ENCODE measurements around the gene TBPL2.
"Not testable (repeated sequence)": the region's sequence is repeated elsewhere in the genome, so short reads cannot be mapped to it uniquely, and the experiment has no call there.

TBPL2 gene

DNA sequence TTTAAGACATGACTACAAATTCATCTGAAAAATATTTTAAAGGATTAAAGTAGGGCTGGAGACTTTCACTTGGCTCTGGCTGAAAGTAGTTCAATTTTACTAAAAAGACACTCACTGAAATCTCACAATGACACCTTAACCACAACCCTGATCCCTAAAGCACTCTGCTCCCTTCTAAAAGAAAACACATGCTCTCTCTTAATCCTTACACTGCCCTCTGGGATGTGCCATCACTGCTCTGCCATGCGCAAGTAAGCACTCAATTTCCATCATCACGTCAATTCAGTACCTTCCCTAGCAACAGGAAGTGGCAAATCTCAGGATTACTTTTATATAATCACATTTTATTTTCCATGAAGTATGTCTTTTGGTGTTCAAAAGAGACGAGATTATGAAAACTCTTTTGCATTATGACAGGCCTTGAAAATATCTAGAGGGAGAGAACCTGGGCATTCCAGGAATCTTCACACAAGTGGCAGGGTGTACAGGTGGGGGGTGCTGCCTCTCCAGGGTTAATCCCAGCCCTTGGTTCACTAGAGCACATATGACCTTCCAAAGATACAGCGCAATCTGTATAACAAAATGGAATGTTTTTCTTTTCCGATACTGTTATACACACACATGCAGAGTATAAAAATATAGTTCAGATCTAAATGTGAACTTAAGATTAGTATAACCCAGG is 36.1 kb downstream of the TBPL2 start:
- no peak for DNase-seq (ENCODE audit: low read depth in 3 of 3, low spot score in 1 of 3)

DNA sequence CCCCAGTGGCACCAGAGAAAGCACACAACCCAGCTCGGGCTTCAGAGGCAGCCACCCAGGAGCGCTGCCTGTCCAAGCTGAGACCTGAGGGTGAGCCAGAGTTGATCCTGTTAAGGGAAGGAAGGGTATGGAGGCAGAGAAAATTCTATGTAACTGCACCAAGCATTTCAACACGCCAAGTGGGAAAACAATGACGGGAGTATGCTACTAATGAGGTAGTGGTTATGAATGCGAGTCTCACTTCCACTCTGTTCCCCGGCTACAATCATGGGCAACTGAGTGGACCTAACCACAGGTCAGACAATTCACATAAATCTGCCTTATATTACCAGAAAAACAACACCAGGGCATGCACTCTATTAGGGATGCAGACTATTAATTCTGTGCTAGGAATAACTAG is 38.7 kb downstream of the TBPL2 start:
- no peak for DNase-seq (ENCODE audit: low read depth in 3 of 3, low spot score in 1 of 3)

DNA sequence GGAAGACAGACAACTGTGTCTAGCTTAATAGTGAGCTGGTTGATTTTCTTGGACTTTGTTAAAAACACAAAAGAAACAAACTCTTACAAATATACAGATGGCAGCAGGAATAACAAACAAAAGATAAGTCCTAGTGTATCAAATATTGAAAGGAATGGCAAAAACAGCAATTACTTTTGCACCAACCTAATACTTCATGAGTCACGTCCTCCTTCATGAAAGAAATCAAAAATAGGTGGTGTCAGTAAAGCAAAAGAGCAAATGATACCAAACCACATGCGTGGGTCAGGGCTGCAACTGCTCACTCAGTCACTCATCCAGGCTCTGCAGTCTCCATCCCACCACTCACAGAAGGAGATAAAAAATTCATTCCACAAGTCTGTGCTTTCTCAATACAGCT is 40.6 kb downstream of the TBPL2 start:
- no peak for DNase-seq (ENCODE audit: low read depth in 3 of 3, low spot score in 1 of 3)

DNA sequence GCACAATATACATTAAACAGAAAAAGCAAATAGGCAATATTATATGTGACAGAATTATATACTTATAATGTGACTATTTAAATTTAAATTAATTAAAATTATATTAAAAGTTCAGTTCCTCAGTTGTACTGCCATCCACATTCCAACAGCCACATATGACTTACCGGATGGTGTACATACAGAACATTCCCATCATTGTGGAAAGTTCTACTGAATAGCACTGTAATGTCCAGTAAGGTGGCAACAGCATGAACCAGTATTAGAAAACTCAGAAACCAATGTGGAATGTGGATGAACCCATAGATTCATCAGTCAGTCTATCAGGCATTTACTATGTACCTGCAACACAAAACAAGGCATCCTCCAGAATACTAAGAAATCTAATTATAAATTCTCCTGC is 41.2 kb downstream of the TBPL2 start:
- DNase-seq (ENCODE audit: low read depth in 3 of 3, low spot score in 1 of 3), result no peak

DNA sequence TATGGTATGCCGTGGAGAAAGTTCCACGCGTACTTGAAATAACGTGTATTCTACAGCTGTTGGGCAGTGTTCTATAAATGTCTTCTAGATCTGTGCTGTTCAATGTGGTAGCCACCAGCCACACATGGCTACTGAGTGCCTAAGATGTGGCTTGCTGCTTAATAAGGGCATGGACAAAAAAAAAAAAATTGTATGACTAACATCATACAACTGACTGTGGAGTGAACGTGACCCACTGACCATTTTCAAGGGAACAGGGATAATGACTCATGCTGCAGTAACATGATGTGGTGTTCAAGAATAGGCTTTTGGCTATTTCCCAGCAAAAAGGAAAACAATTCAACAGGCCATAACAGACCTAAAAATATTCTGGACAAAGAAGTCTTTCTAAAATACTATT is 41.7 kb downstream of the TBPL2 start:
- no peak for DNase-seq (ENCODE audit: low read depth in 3 of 3, low spot score in 1 of 3)

DNA sequence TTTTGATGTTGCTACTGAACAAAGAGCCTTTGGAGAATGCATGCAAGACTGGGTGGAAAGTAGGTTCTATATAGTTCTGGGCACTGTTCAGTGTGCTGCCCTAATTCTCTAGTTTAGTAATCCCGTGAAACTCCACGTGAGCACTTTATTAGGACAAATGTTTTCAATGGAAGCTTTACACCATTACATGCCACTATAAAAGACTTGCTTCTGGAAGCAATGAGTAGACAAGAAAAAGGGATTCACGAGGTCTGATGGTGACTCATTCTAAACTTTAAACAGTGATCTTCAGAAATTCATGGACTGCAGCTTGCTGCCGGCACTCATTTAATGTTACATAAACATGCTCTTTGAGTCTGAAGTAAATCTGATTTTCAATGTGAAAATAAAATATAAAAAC is 51.1 kb downstream of the TBPL2 start:
- no peak for DNase-seq (ENCODE audit: low read depth in 3 of 3, low spot score in 1 of 3)

DNA sequence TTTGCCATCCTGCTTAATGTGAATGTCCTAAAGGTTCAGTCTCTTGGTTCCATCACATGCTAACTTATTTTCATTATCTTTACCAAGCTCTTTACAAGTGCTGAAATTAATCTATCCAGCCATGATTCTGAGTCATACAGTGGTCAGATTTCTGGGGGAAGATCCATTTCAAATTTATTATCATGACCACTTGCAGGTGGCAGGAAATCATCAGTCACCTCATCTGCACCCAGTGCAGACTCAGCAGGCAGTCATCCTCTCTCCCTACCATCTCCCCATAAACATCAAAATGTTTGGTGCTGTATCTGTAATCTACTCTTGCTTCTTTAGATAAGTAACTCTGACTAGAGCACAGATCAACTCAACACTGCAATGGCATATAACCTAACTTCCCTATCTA is 52.3 kb downstream of the TBPL2 start:
- DNase-seq (ENCODE audit: low read depth in 3 of 3, low spot score in 1 of 3), result no peak

DNA sequence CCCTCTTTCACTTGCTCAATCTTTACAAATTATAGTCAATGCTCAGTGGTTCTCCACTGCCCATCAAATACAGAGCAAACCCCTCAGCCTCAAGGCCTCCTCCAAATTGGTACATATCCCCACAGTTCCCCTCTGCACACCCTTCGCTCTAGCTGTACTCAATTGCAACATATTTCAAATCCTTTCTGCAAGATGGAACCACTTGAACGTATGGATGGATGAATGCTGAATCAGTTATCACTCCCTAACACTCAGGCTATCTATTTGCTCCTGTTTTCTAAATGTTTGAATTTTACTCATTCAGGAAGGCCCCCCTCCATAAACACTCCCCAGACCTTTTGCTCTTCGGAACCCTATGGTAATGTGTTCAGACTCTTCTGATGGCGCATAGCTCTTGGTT is 53.3 kb downstream of the TBPL2 start:
- no peak for DNase-seq (ENCODE audit: low read depth in 3 of 3, low spot score in 1 of 3)

DNA sequence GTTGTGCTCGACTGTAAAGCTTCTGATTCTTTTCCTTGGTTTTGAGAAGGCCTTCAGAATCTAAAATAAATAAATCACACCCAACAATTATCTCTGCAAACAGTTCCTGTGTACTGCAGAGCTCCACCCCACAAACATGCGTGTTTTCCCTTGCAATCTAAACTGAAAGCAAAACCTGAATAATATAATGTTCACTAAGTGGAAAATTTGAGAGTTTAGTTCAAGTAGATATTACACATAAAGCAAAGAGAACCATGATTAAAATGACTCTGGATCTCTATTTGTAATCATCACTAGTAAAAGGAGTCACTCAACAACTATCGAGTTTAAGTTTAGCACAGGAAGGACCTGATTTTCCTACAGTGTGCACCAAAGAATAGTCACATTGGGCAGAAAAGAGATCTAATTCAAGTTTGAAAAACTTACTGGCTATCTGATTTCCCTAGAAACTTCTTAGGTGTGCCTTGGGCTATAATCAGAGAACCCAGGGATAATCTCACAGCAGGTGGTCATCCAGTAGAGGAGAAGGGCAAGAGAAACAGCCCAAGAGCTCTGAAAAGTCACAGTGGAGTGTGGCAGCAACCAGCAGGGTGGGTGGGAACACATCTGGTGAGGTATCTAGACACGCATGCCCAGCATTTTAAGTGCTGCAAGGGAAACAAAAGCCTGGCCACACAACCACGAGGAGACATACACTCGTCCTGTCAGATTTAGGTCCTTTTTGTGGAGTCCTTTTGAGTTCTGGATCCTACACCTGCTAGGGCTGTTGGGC is 54.2 kb downstream of the TBPL2 start:
- no peak for DNase-seq (ENCODE audit: low read depth in 3 of 3, low spot score in 1 of 3)

- DNase-seq (ENCODE audit: low read depth in 3 of 3, low spot score in 1 of 3), result no peak
These were observed 55.9 kb downstream of the TBPL2 start for GRCh38 chr14:55384536-55384935.

DNA sequence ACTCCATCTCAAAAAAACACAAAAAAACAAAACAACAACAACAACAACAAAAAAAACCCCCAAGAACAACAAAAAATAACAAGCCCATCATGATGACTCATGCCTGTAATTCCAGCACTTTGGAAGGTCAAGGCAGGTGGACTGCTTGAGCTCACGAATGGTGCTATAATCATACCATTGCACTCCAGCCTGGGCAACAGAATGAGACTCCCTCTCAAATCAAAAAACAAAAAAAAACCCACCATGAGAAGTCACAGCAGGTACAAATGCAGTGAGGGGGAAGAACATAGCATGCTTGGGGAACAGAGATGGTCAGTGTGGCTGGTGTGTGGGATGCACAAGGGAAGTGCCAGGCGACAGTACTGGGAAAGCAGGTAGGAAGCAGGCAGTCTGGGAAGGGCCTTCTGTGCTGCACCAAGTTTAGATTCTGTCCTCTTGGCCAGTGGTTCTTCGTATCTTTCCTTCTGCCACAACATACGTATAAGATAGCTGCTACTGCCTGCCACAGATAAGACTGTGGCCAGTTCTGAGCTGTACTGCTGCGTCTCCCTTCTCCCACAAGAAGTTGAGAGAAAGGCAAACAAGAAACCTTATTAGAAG is 56.8 kb downstream of the TBPL2 start:
- no peak for DNase-seq (ENCODE audit: low read depth in 3 of 3, low spot score in 1 of 3)

DNA sequence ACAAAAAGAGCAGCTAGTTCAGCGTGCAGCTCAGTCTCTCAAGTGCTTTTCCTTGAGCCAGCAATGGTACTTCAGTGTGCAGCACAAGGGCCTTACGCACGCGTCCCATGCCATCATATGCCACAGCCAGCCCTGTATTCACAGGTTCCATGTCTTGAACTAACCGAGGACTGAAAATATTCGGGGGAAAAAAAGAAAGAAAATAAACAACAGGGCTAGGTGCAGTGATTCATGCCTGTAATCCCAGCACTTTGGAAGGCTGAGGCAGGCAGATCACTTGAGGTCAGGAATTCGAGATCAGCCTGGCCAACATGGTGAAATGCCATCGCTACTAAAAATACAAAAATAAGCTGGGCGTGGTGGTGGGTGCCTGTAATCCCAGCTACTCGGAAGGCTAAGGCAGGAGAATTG is 57.4 kb downstream of the TBPL2 start:
- not testable (repeated sequence) for DNase-seq (ENCODE audit: low read depth in 3 of 3, low spot score in 1 of 3)

GRCh38 chr14:55382483-55382882 is 57.9 kb downstream of the TBPL2 start:
- DNase-seq (ENCODE audit: low read depth in 3 of 3, low spot score in 1 of 3), result no peak

GRCh38 chr14:55381561-55381960 is 58.9 kb downstream of the TBPL2 start:
- no peak for DNase-seq (ENCODE audit: low read depth in 3 of 3, low spot score in 1 of 3)

DNA sequence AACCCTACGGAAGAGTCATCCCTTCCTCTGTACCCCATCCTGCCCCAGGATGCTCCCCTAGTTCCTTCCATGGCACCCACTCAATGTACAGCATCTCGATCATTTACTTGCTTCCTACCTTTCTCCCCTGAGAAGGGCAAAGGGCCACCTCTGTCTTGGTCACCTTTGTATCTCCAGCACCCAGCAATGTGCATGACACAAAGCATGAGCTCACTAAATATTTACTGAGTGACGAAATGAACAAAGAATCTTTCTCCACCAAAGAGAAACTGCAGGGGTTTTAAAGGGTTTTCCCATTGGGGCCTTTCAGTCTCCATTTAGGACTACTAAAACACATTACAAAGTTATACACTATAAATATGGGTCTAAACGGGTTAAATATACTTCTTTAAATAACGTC is 59.4 kb downstream of the TBPL2 start:
- no peak for DNase-seq (ENCODE audit: low read depth in 3 of 3, low spot score in 1 of 3)

DNA sequence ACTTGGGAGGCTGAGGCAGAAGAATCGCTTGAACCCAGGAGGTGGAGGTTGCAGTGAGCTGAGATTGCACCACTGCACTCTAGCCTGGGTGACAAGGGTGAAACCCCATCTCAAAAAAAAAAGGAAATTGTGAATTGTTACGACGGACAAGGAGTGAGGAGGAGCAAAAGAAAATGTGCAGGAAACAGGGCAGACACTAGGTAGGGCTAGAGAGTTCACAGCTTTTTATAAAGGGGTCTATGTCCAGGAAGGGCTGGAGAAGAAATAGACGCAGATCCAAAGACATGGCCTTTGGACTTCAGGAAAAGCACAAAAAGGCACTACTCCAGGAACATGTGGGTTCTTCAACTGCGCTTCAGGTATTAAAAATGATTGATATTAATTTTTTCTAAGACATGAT is 63.2 kb downstream of the TBPL2 start:
- DNase-seq (ENCODE audit: low read depth in 3 of 3, low spot score in 1 of 3), result no peak

DNA sequence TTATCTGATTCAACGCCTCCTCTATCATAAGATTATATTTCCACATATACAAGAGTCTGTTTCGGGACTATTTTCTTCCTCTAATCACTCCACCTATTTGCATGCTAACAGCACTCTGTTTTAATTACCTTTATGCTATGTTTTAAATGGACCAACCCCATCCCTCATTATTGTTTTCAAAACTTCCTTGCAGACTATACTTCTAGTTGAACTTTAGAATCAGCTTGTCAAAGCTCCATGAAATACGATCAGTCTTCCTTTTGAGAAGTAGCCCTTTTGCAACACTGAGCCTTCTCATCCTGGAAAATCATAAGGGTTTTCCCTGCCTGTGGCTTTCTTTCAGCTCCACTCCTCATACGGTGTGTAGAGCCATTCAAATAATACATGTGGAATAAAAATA is 65.6 kb downstream of the TBPL2 start:
- no peak for DNase-seq (ENCODE audit: low read depth in 3 of 3, low spot score in 1 of 3)

- DNase-seq (ENCODE audit: low read depth in 3 of 3, low spot score in 1 of 3), result peak in 1 of 3 donors; percentile 15
These were observed 66.4 kb downstream of the TBPL2 start for GRCh38 chr14:55373784-55374705.

DNA sequence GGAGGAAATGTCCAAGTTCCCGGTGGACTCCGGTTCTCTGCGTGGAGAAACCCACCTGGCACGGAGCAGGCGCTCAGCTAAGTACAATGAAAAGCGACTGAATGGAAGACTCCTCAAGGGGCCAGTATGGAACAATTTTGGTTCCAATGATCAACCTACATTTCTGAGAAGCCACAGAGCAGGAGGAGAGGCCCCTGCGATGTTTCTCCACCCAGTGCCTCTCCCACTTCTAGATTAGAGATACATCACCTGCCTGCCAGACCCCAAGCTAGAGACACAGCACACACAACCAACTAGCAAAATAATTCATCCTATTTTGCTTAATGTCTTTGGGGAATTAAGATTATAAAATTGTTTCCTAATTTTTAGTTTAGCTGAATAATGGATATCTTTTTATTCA is 67.6 kb downstream of the TBPL2 start:
- no peak for DNase-seq (ENCODE audit: low read depth in 3 of 3, low spot score in 1 of 3)

DNA sequence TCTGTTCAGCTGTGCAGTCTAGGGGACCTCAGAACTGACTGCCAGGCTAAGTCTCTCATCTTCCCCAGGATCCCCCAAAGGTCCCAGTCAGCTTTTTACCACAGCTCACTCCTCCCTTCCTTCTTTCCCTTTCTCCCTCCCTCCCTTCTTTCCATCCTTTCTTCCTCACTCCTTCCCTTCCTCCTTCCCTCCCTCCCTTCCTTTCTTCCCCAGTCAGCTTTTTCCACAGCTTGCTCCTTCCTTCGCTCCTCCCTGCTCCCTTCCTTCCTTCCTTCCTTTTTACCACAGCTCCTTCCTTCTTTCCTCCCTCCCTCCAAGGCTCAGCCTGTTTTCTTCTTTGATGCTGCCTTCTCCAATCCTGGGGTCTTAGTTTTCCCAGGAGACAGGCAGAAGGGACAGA is 68.0 kb downstream of the TBPL2 start:
- no peak for DNase-seq (ENCODE audit: low read depth in 3 of 3, low spot score in 1 of 3)

DNA sequence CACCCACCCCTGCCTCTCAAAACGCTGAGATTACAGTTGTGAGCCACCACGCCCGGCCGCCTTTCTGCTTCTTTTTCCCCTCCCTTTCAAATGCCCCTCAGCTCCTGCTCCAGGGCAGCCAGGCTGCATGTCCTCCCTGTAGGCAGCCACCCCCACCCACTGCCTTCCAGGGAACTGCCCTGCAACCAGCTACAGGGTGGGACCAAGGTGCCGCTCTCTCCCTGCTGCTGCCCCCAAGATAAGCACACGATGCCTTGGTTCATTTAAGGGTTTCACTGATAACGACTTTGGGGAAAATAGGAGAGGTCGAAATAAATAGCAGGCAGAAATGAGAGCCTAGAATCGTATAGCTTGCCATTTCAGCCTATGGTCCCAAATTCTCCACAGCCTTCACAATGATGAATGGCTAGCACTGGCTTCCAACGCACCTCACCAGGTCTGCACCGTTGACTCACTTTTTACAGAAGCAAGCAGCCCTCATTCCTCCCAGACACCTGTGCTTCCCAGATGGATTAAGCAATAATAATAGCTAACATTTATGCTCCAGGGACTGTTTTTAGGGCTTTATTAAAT is 69.4 kb downstream of the TBPL2 start:
- DNase-seq (ENCODE audit: low read depth in 3 of 3, low spot score in 1 of 3), result no peak

Measured in stimulated activated CD4-positive, alpha-beta T cell treated with anti-CD3 and anti-CD28 coated beads, TNF-alpha, amount 100 ng/mL, for 1 hour (primary cell).